ENCODE data around the gene MICALL1.

Gene MICALL1

GRCh38 chr22:37906364-37907008 lies 389 bp downstream of the MICALL1 start:
- DNase-seq (ENCODE audit: low read depth in 2 of 2) = no peak

- DNase-seq (ENCODE audit: low read depth in 2 of 2) = no peak
Observed at GRCh38 chr22:37907036-37907954, 1.2 kb downstream of the MICALL1 start.

GRCh38 chr22:37909766-37910165 lies 3.7 kb downstream of the MICALL1 start:
- no peak for DNase-seq (ENCODE audit: low read depth in 2 of 2)

- DNase-seq (ENCODE audit: low read depth in 2 of 2) = no peak
Observed at GRCh38 chr22:37910890-37911672, 5.0 kb downstream of the MICALL1 start.

- DNase-seq (ENCODE audit: low read depth in 2 of 2) = no peak
Observed at GRCh38 chr22:37911697-37912096, 5.6 kb downstream of the MICALL1 start.

- no peak for DNase-seq (ENCODE audit: low read depth in 2 of 2)
Observed at GRCh38 chr22:37912171-37912570, 6.1 kb downstream of the MICALL1 start.

GRCh38 chr22:37913233-37913721 lies 7.2 kb downstream of the MICALL1 start:
- no peak for DNase-seq (ENCODE audit: low read depth in 2 of 2)

- no peak for DNase-seq (ENCODE audit: low read depth in 2 of 2)
Observed at GRCh38 chr22:37916311-37916710, 10.2 kb downstream of the MICALL1 start.

- DNase-seq (ENCODE audit: low read depth in 2 of 2) = no peak
Observed at GRCh38 chr22:37917874-37918548, 11.9 kb downstream of the MICALL1 start.

- DNase-seq (ENCODE audit: low read depth in 2 of 2) = no peak
Observed at GRCh38 chr22:37918580-37919270, 12.6 kb downstream of the MICALL1 start.

- DNase-seq (ENCODE audit: low read depth in 2 of 2) = no peak
Observed at GRCh38 chr22:37920126-37920525, 14.0 kb downstream of the MICALL1 start.

GRCh38 chr22:37922191-37922590 lies 16.1 kb downstream of the MICALL1 start:
- no peak for DNase-seq (ENCODE audit: low read depth in 2 of 2)

- DNase-seq (ENCODE audit: low read depth in 2 of 2) = no peak
Observed at GRCh38 chr22:37923927-37924326, 17.8 kb downstream of the MICALL1 start.

GRCh38 chr22:37924386-37925065 lies 18.4 kb downstream of the MICALL1 start:
- no peak for DNase-seq (ENCODE audit: low read depth in 2 of 2)

GRCh38 chr22:37925330-37925729 lies 19.2 kb downstream of the MICALL1 start:
- DNase-seq (ENCODE audit: low read depth in 2 of 2) = no peak

GRCh38 chr22:37925767-37926166 lies 19.7 kb downstream of the MICALL1 start:
- DNase-seq (ENCODE audit: low read depth in 2 of 2) = no peak

- DNase-seq (ENCODE audit: low read depth in 2 of 2) = no peak
Observed at GRCh38 chr22:37926358-37926757, 20.3 kb downstream of the MICALL1 start.

- no peak for DNase-seq (ENCODE audit: low read depth in 2 of 2)
Observed at GRCh38 chr22:37926771-37927636, 20.9 kb downstream of the MICALL1 start.

- DNase-seq (ENCODE audit: low read depth in 2 of 2) = no peak
Observed at GRCh38 chr22:37927637-37927936, 21.5 kb downstream of the MICALL1 start.

GRCh38 chr22:37929390-37929789 lies 23.3 kb downstream of the MICALL1 start:
- DNase-seq (ENCODE audit: low read depth in 2 of 2) = no peak
